ENCODE measurements around the gene TIMM17B. TPM values are rescaled to one million over a fixed set of nuclear protein-coding genes. Genes with fewer than 3 reads are reported as not detected.

TIMM17B gene
- total RNA-seq, 4 donors from 2014 or later: 26.7 to 61.3 (median 43.7) TPM

DNA sequence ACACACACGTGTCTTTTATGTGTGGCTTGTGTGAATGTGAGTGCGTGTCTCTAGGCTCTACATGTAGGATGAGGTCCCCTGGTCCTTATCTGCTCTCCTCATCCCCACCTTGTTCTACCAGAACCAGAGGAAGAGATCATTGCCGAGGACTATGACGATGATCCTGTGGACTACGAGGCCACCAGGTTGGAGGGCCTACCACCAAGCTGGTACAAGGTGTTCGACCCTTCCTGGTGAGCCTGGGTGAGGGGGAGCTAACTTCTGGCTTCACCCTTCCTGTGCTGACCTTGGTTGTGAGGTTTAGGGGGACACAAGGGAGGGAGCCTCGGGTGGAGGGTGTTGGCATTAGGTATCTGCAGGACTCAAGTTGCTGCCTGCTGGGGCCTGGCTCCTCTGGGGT, 3.5 kb upstream of the TIMM17B start:
- H3K9me3 ChIP-seq: no peaks in the 10 kb centered on the region
- H3K27ac ChIP-seq: no peak overlapping the region
- peaks cover 0 to 20% (median 3%) of the 10 kb centered on the region in 4 donors for H3K4me1 ChIP-seq
- WGBS, 2 donors (ENCODE audit: low coverage in 1 of 2): 83% methylated on average over 7 of the region's 7 CpGs; no CpG with 5 or more reads in 1 of the 2 donors
- peaks cover 0 to 5% (median 0%) of the 10 kb centered on the region in 4 donors for H3K36me3 ChIP-seq
- no peak for DNase-seq
- in situ Hi-C loops (cut with MboI; ENCODE audit: low pct_ligation_motif_present in 1 of 4, low pct_unique_long_range_greater_than_20kb in 1 of 4, low sequenced_read_pairs in 3 of 4): loop anchor here in 1 of 4 donors (25.0 kb wide), 1 partner anchor 264 kb away; no protein-coding TSS in a partner anchor
- no peak for TF ChIP-seq EP300 (IDR thresholded peaks at IDR 0.05; ENCODE audit: low read depth)
- no peak for TF ChIP-seq POLR2AphosphoS5 (IDR thresholded peaks at IDR 0.05)
- TF ChIP-seq POLR2A (IDR thresholded peaks at IDR 0.05): no peak
- TF ChIP-seq, protein P1, sequence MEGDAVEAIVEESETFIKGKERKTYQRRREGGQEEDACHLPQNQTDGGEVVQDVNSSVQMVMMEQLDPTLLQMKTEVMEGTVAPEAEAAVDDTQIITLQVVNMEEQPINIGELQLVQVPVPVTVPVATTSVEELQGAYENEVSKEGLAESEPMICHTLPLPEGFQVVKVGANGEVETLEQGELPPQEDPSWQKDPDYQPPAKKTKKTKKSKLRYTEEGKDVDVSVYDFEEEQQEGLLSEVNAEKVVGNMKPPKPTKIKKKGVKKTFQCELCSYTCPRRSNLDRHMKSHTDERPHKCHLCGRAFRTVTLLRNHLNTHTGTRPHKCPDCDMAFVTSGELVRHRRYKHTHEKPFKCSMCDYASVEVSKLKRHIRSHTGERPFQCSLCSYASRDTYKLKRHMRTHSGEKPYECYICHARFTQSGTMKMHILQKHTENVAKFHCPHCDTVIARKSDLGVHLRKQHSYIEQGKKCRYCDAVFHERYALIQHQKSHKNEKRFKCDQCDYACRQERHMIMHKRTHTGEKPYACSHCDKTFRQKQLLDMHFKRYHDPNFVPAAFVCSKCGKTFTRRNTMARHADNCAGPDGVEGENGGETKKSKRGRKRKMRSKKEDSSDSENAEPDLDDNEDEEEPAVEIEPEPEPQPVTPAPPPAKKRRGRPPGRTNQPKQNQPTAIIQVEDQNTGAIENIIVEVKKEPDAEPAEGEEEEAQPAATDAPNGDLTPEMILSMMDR (IDR thresholded peaks at IDR 0.05): no peak
- H3K4me3 ChIP-seq: no peak overlapping the region
- no peaks in the 10 kb centered on the region for H3K27me3 ChIP-seq
- intact Hi-C loops (cut with DNase I; ENCODE audit: low total_unique reads): no loop called here

DNA sequence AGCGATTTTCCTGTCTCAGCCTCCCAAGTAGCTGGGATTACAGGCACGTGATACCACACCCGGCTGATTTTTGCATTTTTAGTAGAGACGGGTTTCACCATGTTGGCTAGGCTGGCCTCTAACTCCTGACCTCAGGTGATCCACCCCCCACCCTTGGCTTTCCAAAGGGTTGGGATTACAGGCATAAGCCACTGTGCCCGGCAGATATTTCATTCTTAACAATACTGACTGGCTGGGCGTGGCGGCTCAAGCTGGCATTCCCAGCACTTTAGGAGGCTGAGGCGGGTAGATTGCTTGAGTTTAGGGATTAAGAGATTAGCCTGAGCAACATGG, 1.5 kb upstream of the TIMM17B start:
- H3K36me3 ChIP-seq: peaks cover 0 to 5% (median 0%) of the 10 kb centered on the region in 4 donors
- in situ Hi-C loops (cut with MboI; ENCODE audit: low pct_ligation_motif_present in 1 of 4, low pct_unique_long_range_greater_than_20kb in 1 of 4, low sequenced_read_pairs in 3 of 4): no loop called here
- no peak overlapping the region for H3K4me3 ChIP-seq
- no peaks in the 10 kb centered on the region for H3K9me3 ChIP-seq
- H3K27ac ChIP-seq: peak overlapping the region in 3 of 4 donors; percentile 99
- no peak for TF ChIP-seq POLR2A (IDR thresholded peaks at IDR 0.05)
- TF ChIP-seq, protein P1 (IDR thresholded peaks at IDR 0.05): no peak
- TF ChIP-seq EP300 (IDR thresholded peaks at IDR 0.05; ENCODE audit: low read depth): no peak
- TF ChIP-seq POLR2AphosphoS5 (IDR thresholded peaks at IDR 0.05): no peak
- peaks cover 0 to 21% (median 3%) of the 10 kb centered on the region in 4 donors for H3K4me1 ChIP-seq
- 60 to 78% methylated on average over 1 to 8 of the region's 8 CpGs for WGBS, 2 donors (ENCODE audit: low coverage in 1 of 2)
- no peaks in the 10 kb centered on the region for H3K27me3 ChIP-seq
- no peak for DNase-seq
- intact Hi-C loops (cut with DNase I; ENCODE audit: low total_unique reads): no loop called here

DNA sequence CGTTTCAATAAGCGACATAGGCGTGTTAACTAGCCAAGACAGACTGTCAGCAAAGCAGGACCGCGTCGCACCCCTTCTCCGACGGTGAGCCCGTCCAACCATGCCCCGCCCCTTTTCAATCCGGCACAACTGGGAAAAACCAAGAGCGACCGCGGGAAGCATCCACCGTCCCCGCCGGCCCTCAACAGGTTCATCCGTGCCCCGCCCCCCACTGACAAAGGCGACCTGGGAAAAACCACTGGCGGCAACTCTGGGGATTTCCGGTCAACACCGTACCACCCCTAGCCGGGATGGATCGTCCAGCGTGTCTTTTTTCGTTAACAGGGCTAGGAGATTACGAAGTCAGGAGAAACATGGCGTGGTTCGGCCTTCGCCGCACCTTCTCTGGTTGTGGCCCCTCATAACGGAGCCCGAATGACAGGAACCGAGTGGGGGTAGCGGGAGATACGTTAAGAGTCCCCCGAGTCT, 377 bp downstream of the TIMM17B start:
- WGBS, 2 donors (ENCODE audit: low coverage in 1 of 2): 55% methylated on average over 38 of the region's 38 CpGs; no CpG with 5 or more reads in 1 of the 2 donors
- DNase-seq: peak; percentile 85
- H3K36me3 ChIP-seq: no peaks in the 10 kb centered on the region
- H3K4me1 ChIP-seq: peaks cover 0 to 23% (median 5%) of the 10 kb centered on the region in 4 donors
- H3K27me3 ChIP-seq: no peaks in the 10 kb centered on the region
- in situ Hi-C loops (cut with MboI; ENCODE audit: low pct_ligation_motif_present in 1 of 4, low pct_unique_long_range_greater_than_20kb in 1 of 4, low sequenced_read_pairs in 3 of 4) (no loop called here), intact Hi-C loops (cut with DNase I; ENCODE audit: low total_unique reads) (no loop called here)
- no peak for TF ChIP-seq EP300 (IDR thresholded peaks at IDR 0.05; ENCODE audit: low read depth)
- TF ChIP-seq, protein P1 (IDR thresholded peaks at IDR 0.05): no peak
- no peak for TF ChIP-seq POLR2A (IDR thresholded peaks at IDR 0.05)
- no peak for TF ChIP-seq POLR2AphosphoS5 (IDR thresholded peaks at IDR 0.05)
- H3K9me3 ChIP-seq: no peaks in the 10 kb centered on the region
- H3K4me3 ChIP-seq: peak overlapping the region; percentile 56 to 79 (median 68)
- peak overlapping the region; percentile 94 to 99 (median 99) for H3K27ac ChIP-seq

DNA sequence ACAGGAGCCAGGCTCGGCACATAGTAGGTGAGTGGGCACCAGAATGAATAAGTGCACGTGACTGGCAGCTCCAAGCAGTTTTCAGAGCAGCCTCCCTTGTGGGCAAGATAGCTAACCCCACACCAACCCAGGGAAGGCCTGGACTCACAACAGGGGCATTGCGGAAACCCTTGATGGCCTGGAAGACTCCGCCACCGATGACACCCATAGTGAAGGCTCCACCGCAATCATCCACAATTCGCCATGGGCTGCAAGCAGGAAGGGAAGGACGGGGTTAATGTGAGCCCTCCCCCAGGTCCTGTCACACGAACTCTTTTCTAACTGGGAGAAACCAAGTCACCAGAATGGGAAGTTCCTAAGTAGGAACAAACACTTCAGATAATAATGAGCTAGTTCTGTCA, 957 bp downstream of the TIMM17B start:
- no peaks in the 10 kb centered on the region for H3K27me3 ChIP-seq
- no peak for TF ChIP-seq EP300 (IDR thresholded peaks at IDR 0.05; ENCODE audit: low read depth)
- TF ChIP-seq, protein P1 (IDR thresholded peaks at IDR 0.05): no peak
- TF ChIP-seq POLR2AphosphoS5 (IDR thresholded peaks at IDR 0.05): no peak
- TF ChIP-seq POLR2A (IDR thresholded peaks at IDR 0.05): no peak
- no peaks in the 10 kb centered on the region for H3K36me3 ChIP-seq
- H3K9me3 ChIP-seq: no peaks in the 10 kb centered on the region
- no peak for DNase-seq
- H3K27ac ChIP-seq: peak overlapping the region; percentile 94 to 99 (median 99)
- H3K4me1 ChIP-seq: peaks cover 0 to 28% (median 9%) of the 10 kb centered on the region in 4 donors
- peak overlapping the region; percentile 56 to 79 (median 68) for H3K4me3 ChIP-seq
- intact Hi-C loops (cut with DNase I; ENCODE audit: low total_unique reads) (no loop called here), in situ Hi-C loops (cut with MboI; ENCODE audit: low pct_ligation_motif_present in 1 of 4, low pct_unique_long_range_greater_than_20kb in 1 of 4, low sequenced_read_pairs in 3 of 4) (no loop called here)
- WGBS, 2 donors (ENCODE audit: low coverage in 1 of 2): 64% methylated on average over 9 of the region's 9 CpGs; no CpG with 5 or more reads in 1 of the 2 donors

Measured in transverse colon (tissue), 4 donors.